Nephron progenitor cell (in vitro differentiated cells): ENCODE measurements around the gene ARHGAP19.
A peak's percentile ranks its signal among the peaks of the same experiment; 100 is the strongest.

Source experiments
- DNase-seq: peaks from one replicate; pipeline ENCODE4 v3.0.0; 2021
- H3K27ac Mint-ChIP-seq: 2 replicates; pipeline ENCODE4 v1.8.0; 2021; ENCODE audit warnings: mild to moderate bottlenecking, moderate library complexity, mixed read lengths
- H3K27me3 Mint-ChIP-seq: 2 replicates; pipeline ENCODE4 v1.8.0; 2021; ENCODE audit warnings: mild to moderate bottlenecking, low read depth, mixed read lengths; ENCODE audit not compliant: poor library complexity
- H3K36me3 Mint-ChIP-seq: 2 replicates; pipeline ENCODE4 v1.8.0; 2021; ENCODE audit warnings: low read depth, mixed read lengths
- H3K4me1 Mint-ChIP-seq: 2 replicates; pipeline ENCODE4 v1.8.0; 2021; ENCODE audit warnings: mixed read lengths
- H3K4me3 Mint-ChIP-seq: 2 replicates; pipeline ENCODE4 v1.8.0; 2021; ENCODE audit warnings: mild to moderate bottlenecking, moderate library complexity, mixed read lengths
- H3K9me3 Mint-ChIP-seq: 2 replicates; pipeline ENCODE4 v1.8.0; 2021; ENCODE audit warnings: mild to moderate bottlenecking, moderate library complexity, mixed read lengths
- TF ChIP-seq, protein P1 (sequence below): fragments of 200-600 bp; sonication (generic); IDR thresholded peaks from 2 replicates; pipeline ENCODE4 v1.5.0; 2021; ENCODE audit warnings: antibody characterized with exemption

Gene ARHGAP19

DNA sequence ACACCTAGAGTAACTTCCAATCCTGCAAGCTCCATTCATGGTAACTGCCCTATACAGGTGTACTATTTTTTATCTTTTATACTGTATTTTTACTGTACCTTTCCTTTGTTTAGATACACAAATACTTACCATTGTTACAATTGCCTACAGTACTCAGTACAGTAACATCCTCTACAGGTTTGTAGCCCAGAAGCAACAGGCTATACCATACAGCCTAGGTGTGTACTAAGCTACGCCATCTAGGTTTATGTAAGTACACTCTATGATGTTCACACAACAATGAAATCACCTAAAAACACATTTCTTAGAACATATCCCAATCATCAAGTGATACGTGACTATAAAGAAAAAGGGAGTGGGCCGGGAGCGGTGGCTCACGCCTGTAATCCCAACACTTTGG lies 53.6 kb downstream of the ARHGAP19 start:
- Mint-ChIP-seq H3K36me3 (peaks cover 46% of the 10 kb centered on the region), H3K4me1 (no peaks in the 10 kb centered on the region), H3K27me3 (no peaks in the 10 kb centered on the region), H3K9me3 (no peaks in the 10 kb centered on the region), H3K27ac (no peak overlapping the region), H3K4me3 (no peak overlapping the region)
- TF ChIP-seq, protein P1, sequence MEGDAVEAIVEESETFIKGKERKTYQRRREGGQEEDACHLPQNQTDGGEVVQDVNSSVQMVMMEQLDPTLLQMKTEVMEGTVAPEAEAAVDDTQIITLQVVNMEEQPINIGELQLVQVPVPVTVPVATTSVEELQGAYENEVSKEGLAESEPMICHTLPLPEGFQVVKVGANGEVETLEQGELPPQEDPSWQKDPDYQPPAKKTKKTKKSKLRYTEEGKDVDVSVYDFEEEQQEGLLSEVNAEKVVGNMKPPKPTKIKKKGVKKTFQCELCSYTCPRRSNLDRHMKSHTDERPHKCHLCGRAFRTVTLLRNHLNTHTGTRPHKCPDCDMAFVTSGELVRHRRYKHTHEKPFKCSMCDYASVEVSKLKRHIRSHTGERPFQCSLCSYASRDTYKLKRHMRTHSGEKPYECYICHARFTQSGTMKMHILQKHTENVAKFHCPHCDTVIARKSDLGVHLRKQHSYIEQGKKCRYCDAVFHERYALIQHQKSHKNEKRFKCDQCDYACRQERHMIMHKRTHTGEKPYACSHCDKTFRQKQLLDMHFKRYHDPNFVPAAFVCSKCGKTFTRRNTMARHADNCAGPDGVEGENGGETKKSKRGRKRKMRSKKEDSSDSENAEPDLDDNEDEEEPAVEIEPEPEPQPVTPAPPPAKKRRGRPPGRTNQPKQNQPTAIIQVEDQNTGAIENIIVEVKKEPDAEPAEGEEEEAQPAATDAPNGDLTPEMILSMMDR = no peak
- no peak for DNase-seq

DNA sequence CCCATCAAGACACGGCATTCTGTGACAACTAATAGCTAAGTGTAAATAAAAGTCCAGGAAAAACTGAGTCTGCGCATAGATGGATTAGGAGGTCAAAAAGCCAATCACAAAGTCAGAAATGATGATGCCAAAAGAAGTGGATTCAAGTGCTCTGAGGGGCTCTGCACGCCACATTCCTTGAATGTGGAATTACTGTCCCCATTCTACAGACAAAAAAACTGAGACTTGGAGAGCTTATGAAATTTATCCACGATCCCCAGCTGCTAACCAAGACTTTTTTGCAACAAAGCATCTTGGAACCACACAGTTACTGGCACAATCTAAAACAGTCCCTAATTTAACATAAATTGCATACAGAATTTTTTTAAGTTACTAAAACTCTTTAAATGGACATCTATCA lies 57.1 kb downstream of the ARHGAP19 start:
- Mint-ChIP-seq H3K9me3 (no peaks in the 10 kb centered on the region), H3K4me3 (no peak overlapping the region), H3K36me3 (peaks cover 21% of the 10 kb centered on the region), H3K4me1 (no peaks in the 10 kb centered on the region), H3K27me3 (no peaks in the 10 kb centered on the region), H3K27ac (no peak overlapping the region)
- TF ChIP-seq, protein P1 = no peak
- no peak for DNase-seq

DNA sequence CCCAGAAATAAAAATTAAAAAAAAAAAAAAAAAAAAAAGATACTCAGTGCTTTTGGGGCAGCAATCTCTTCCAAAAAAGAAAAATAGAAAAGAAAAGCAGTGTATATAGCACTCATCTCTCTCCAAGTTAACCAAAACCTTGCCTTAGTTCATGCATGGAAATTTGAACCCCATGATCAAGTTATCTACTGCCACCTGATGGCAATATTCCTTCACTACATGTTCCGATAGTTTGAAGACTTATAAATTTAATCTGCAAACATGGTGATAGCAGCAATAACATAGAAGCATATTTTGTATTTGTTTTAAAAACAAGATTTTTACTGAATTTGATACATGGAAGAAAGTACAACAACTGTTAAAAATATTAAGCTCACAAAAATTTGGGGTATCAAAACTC lies 58.0 kb downstream of the ARHGAP19 start:
- TF ChIP-seq, protein P1 = peak; percentile 65
- Mint-ChIP-seq H3K9me3 (no peaks in the 10 kb centered on the region), H3K27me3 (no peaks in the 10 kb centered on the region), H3K36me3 (peaks cover 29% of the 10 kb centered on the region), H3K27ac (no peak overlapping the region), H3K4me3 (no peak overlapping the region), H3K4me1 (no peaks in the 10 kb centered on the region)
- DNase-seq = no peak

DNA sequence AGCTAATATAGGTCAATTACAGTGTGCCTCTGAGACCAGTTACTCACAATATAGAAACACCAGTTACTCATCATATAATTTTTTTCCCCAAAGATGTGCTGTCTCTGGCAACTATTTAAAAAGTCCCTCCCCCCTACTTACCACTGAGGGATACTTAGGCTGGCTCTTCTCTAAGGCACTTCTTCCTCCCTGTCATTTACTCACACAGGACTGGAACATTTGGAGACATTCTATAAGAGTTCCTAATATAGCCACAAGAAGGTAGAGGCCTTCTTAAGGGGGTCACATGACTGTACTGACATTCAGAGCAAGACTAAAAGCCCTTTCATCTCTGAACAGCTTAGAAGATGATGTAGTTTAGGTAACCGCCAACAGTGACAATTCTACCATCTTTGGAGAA lies 62.3 kb downstream of the ARHGAP19 start:
- Mint-ChIP-seq H3K27me3 (no peaks in the 10 kb centered on the region), H3K4me1 (no peaks in the 10 kb centered on the region), H3K27ac (no peak overlapping the region), H3K4me3 (no peak overlapping the region), H3K9me3 (no peaks in the 10 kb centered on the region), H3K36me3 (peaks cover 33% of the 10 kb centered on the region)
- DNase-seq = no peak
- TF ChIP-seq, protein P1 = no peak

DNA sequence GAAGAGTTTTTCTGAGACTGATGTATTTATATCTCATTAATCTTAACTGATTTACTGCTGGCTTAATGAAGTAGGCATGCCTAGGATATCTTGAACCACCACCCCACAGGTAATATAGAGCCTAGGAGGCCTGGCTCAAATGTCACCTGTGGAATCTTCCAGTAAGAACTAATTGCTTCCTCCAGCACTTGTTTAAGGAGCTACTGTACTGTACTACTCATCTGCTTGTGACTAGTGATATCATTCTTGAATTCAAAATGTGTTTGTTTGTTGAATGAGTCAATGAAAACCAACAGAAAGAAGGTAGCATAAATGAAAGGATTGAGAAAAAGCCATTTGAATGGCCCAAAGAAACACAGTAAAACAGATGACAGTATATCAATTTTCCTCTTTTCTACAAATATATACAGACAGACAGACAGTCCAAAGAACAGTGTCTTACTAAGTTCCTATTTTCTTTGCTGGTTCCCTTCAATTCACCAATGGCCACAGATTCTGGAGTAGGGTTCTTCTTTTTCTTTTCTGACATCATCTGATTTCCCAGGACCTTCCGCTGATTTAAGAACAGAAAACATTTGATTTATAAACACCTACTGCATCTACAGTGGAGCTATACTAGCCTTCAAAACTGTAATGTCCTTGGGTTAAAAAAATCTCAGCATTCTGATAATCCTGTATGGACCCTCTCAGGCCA lies 63.0 kb downstream of the ARHGAP19 start:
- Mint-ChIP-seq H3K36me3 (peaks cover 27% of the 10 kb centered on the region), H3K4me1 (no peaks in the 10 kb centered on the region), H3K27ac (no peak overlapping the region), H3K4me3 (no peak overlapping the region), H3K27me3 (no peaks in the 10 kb centered on the region), H3K9me3 (no peaks in the 10 kb centered on the region)
- TF ChIP-seq, protein P1 = no peak
- DNase-seq = no peak

DNA sequence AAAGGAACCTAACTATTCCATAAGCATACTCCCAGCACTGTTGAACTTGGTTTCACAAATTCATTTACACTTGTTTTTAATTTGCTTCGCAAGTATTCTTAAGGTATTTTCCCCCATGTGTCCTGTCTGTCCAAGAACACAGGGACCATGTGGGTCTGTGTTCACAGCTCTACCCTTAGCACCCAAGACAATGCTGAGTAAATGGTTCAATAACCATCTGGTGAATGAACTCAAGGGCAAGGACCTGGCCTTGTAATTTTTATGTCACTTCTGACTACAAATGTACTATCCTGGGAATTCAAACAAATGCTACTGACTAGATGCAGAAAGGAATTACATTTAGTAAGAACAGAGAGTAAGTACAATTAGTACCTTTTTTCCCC lies 63.7 kb downstream of the ARHGAP19 start:
- Mint-ChIP-seq H3K36me3 (peaks cover 27% of the 10 kb centered on the region), H3K27me3 (no peaks in the 10 kb centered on the region), H3K9me3 (no peaks in the 10 kb centered on the region), H3K27ac (no peak overlapping the region), H3K4me1 (peaks cover 4% of the 10 kb centered on the region), H3K4me3 (no peak overlapping the region)
- TF ChIP-seq, protein P1 = no peak
- no peak for DNase-seq
